Activated T-cell treated with anti-CD3 and anti-CD28 coated beads, Interleukin-2, amount 50 U/mL, for 24 hours (primary cell): Measurements from ENCODE around the gene FANCC.

ENCODE experiments used
- DNase-seq: peaks from one replicate; pipeline ENCODE4 v3.0.0-alpha.2; 2020
- H3K27ac Mint-ChIP-seq: 2 replicates; pipeline ENCODE4 v1.8.0; 2020; ENCODE audit warnings: mild to moderate bottlenecking, mixed read lengths
- H3K27me3 Mint-ChIP-seq: 2 replicates; pipeline ENCODE4 v1.8.0; 2020; ENCODE audit warnings: mixed read lengths
- H3K36me3 Mint-ChIP-seq: 2 replicates; pipeline ENCODE4 v1.8.0; 2020; ENCODE audit warnings: low read depth, mixed read lengths
- H3K4me1 Mint-ChIP-seq: 2 replicates; pipeline ENCODE4 v1.8.0; 2020; ENCODE audit warnings: low read depth, mixed read lengths
- H3K4me3 Mint-ChIP-seq: 2 replicates; pipeline ENCODE4 v1.8.0; 2020; ENCODE audit warnings: mild to moderate bottlenecking, moderate library complexity, mixed read lengths
- H3K9me3 Mint-ChIP-seq: 2 replicates; pipeline ENCODE4 v1.8.0; 2020; ENCODE audit warnings: mixed read lengths

Gene FANCC

DNA sequence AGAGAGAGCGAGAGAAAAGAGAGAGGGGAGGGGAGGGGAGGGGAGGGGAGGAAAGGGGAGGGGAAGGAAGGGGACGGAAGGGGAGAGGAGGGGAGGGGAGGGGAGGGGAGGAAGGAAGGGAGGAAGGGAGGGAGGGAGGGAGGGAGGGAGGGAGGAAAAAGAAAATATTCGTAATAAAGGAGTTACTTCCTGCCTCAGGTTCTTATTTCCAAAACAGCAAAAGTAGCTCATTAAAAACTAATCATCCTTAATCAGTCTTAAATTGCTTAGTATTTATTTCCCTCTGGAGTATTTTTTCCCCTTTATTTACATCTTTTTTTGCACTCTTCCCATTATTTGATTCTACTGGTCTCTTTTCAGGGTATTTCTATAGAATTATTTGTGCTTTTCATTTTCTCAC, 162.3 kb downstream of the FANCC start:
- Mint-ChIP-seq H3K4me3 (no peak overlapping the region), H3K4me1 (peaks cover 7% of the 10 kb centered on the region), H3K27ac (no peak overlapping the region), H3K36me3 (peaks cover under 1% of the 10 kb centered on the region), H3K9me3 (no peaks in the 10 kb centered on the region), H3K27me3 (no peaks in the 10 kb centered on the region)
- DNase-seq = no peak

- Mint-ChIP-seq H3K4me1 (peaks cover 6% of the 10 kb centered on the region), H3K36me3 (peaks cover 10% of the 10 kb centered on the region), H3K27ac (no peak overlapping the region), H3K27me3 (no peaks in the 10 kb centered on the region), H3K4me3 (no peak overlapping the region), H3K9me3 (no peaks in the 10 kb centered on the region)
- DNase-seq = no peak
Measured at GRCh38 chr9:95150903-95151302, 166.6 kb downstream of the FANCC start.

DNA sequence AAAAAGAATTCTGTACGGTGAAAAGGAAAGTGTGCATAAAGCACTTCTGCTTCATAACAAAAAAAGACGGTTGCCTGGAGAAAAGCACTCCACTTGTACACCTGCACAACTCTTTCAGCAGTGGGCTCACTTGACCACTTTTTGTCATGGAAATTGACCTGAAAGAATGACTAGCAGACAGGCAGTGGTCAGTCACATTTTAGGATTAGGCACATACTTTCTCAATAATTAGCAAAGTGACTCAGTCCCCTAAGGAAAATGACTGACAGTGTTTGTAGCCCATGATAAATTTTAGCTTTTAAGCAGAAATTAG, 169.3 kb downstream of the FANCC start:
- Mint-ChIP-seq H3K27me3 (no peaks in the 10 kb centered on the region), H3K4me1 (peaks cover 6% of the 10 kb centered on the region), H3K36me3 (peaks cover 21% of the 10 kb centered on the region), H3K9me3 (no peaks in the 10 kb centered on the region), H3K27ac (no peak overlapping the region), H3K4me3 (no peak overlapping the region)
- DNase-seq = no peak

DNA sequence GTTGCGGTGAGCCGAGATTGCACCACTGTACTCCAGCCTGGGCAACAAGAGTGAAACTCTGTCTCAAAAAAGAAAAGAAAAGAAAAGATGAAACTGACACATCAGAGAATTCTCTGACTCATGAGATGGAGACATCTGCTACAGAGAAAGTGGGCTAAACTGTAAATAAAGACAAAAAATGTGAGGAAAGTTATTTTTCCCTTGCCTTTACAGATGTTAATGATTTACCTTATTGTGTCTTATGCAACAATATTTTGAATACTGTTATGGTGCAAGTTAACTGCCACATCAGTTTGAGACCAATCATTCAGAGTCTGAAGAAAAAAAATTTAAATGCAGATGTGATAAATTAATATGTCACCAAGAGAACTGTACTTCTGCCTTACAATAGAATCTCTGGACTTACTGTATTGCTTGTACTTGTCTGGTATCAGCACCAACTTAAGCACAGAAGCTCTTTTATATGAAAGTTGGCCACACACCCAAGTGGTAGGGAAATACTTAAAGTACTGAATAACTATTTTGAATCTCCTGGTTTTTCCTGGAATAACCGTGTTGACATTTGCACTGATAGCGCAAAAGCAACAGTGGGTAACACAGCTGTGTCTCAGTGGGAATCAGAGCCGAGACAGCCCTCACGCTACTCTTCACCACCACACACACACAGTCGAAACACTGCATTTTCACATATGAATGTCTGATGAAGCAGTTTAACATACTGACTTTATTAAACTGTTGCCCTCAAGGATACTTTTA, 169.9 kb downstream of the FANCC start:
- no peak overlapping the region for H3K4me3 Mint-ChIP-seq
- DNase-seq = no peak
- H3K27me3 Mint-ChIP-seq = no peaks in the 10 kb centered on the region
- H3K36me3 Mint-ChIP-seq = peaks cover 21% of the 10 kb centered on the region
- no peaks in the 10 kb centered on the region for H3K9me3 Mint-ChIP-seq
- H3K27ac Mint-ChIP-seq = no peak overlapping the region
- H3K4me1 Mint-ChIP-seq = peaks cover 6% of the 10 kb centered on the region

GRCh38 chr9:95143591-95144561, 173.6 kb downstream of the FANCC start:
- Mint-ChIP-seq H3K27me3 (no peaks in the 10 kb centered on the region), H3K4me3 (no peak overlapping the region), H3K27ac (no peak overlapping the region), H3K36me3 (peaks cover 19% of the 10 kb centered on the region), H3K4me1 (peaks cover 6% of the 10 kb centered on the region), H3K9me3 (no peaks in the 10 kb centered on the region)
- no peak for DNase-seq

DNA sequence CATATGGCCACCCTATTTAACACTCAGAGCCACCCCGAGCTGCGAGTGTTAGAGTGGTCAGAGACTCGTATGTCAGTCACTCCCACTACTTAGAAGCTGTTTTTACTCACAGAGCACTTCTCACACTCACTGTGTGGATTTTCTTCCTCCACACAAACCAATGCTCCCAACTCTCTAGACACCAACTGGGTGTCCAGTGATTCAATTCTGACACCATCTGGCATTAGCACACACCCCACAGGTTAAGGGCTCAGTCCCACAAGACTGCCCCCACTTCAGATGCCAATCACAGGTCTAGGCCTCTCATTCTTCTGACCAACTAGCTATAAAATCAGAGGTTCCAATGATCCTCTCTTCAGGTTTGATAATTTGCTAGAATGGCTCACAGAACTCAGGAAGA, 174.8 kb downstream of the FANCC start:
- no peak overlapping the region for H3K4me3 Mint-ChIP-seq
- peaks cover 2% of the 10 kb centered on the region for H3K4me1 Mint-ChIP-seq
- peaks cover 15% of the 10 kb centered on the region for H3K36me3 Mint-ChIP-seq
- no peaks in the 10 kb centered on the region for H3K9me3 Mint-ChIP-seq
- H3K27ac Mint-ChIP-seq = no peak overlapping the region
- DNase-seq = no peak
- H3K27me3 Mint-ChIP-seq = no peaks in the 10 kb centered on the region

- Mint-ChIP-seq H3K4me1 (no peaks in the 10 kb centered on the region), H3K9me3 (no peaks in the 10 kb centered on the region), H3K4me3 (no peak overlapping the region), H3K36me3 (peaks cover 12% of the 10 kb centered on the region), H3K27ac (no peak overlapping the region), H3K27me3 (no peaks in the 10 kb centered on the region)
- no peak for DNase-seq
Measured at GRCh38 chr9:95142315-95142714, 175.2 kb downstream of the FANCC start.

DNA sequence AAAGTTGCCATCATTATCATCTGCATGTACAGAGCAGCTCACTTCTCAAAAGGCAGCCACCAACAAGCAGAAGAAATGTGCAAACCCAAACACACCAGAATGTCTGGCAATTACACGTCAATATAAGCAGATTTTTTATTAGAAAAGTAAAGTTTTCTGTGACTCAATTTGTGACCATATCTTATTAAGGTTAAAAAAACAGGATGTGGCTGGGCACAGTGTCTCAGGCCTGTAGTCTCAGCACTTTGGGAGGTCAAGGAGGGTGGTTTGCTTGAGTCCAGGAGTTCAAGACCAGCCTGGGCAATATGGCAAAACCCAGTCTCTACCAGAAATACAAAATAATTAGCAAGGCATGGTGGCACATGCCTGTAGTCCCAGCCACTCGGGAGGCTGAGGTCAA, 176.7 kb downstream of the FANCC start:
- no peaks in the 10 kb centered on the region for H3K4me1 Mint-ChIP-seq
- H3K27me3 Mint-ChIP-seq = no peaks in the 10 kb centered on the region
- H3K27ac Mint-ChIP-seq = no peak overlapping the region

DNA sequence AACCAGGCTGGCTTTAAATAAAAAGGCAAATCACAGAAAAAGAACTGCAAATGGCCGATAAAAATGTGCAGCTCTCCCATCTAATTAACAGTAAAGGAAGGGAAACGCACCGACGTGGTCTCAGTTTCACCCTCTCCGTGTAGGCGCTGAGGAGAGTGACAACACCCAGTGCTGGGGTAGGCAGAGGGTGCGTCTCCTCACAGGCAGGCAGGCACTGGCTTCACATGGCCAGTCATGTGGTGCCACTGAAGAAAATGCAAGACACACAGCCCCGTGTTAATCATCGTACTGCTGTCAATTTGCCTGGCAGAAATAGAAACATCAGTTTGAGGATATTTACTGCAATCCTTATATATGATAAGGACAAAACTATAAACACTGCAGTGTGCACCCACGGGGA, 178.4 kb downstream of the FANCC start:
- H3K27ac Mint-ChIP-seq = no peak overlapping the region
- no peaks in the 10 kb centered on the region for H3K27me3 Mint-ChIP-seq
- H3K36me3 Mint-ChIP-seq = peaks cover 11% of the 10 kb centered on the region
- H3K9me3 Mint-ChIP-seq = no peaks in the 10 kb centered on the region
- no peak overlapping the region for H3K4me3 Mint-ChIP-seq
- no peaks in the 10 kb centered on the region for H3K4me1 Mint-ChIP-seq
- no peak for DNase-seq

More for the DNA sequence above, 176.7 kb downstream of the FANCC start:
- Mint-ChIP-seq H3K36me3 (peaks cover 11% of the 10 kb centered on the region), H3K4me3 (no peak overlapping the region), H3K9me3 (no peaks in the 10 kb centered on the region)
- DNase-seq = no peak

- H3K36me3 Mint-ChIP-seq = peaks cover 8% of the 10 kb centered on the region
- no peaks in the 10 kb centered on the region for H3K9me3 Mint-ChIP-seq
- no peak for DNase-seq
- no peaks in the 10 kb centered on the region for H3K4me1 Mint-ChIP-seq
- H3K4me3 Mint-ChIP-seq = no peak overlapping the region
- no peak overlapping the region for H3K27ac Mint-ChIP-seq
- no peaks in the 10 kb centered on the region for H3K27me3 Mint-ChIP-seq
Measured at GRCh38 chr9:95138474-95138873, 179.0 kb downstream of the FANCC start.

DNA sequence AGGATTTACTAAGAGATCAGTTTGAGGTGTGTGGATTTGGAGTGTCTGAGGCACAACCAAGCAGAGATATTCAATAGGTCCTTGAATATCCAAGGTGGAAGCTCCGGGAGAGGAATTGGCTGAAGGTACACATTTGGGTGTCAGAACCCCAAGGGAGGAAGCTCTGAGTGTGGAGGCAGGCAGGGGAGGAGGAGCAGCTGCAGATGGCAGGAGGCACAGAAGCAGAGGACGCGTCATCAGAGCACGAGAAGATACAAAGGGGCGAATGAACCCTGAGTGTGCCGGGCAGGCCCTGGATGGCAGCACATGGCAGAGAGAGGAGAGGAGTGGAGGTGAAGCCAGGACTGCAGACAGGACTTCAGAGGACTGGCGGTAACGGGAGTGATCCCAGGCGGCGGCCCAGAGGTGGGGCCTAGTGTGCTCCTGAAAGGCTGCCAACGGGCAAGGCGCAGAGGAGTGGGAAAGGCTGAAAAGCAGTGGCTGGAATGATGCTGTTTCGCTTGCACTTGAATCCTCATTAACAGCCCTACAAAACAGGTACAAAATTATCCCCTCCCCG, 179.8 kb downstream of the FANCC start:
- H3K36me3 Mint-ChIP-seq = peaks cover 8% of the 10 kb centered on the region
- H3K27ac Mint-ChIP-seq = no peak overlapping the region
- no peaks in the 10 kb centered on the region for H3K9me3 Mint-ChIP-seq
- no peaks in the 10 kb centered on the region for H3K27me3 Mint-ChIP-seq
- no peaks in the 10 kb centered on the region for H3K4me1 Mint-ChIP-seq
- H3K4me3 Mint-ChIP-seq = no peak overlapping the region
- DNase-seq = no peak

DNA sequence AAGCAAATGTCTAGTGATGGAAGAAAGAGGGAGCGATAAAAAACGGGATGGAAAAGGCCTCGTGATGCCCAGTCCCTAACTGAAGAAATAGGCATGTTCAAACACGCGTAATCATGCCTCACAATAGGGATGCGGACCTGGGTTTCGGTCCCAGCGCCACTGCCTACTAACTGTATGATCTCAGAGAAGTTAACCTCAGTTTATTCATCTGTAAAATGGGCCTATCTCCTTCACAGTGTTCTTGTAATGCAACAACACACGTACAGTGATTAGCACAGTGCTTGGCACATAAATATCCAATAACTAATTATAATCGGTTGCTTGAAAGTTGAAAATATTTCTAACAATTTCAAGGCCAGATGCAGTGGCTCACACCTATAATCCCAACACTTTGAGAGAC, 181.8 kb downstream of the FANCC start:
- Mint-ChIP-seq H3K27me3 (no peaks in the 10 kb centered on the region), H3K9me3 (no peaks in the 10 kb centered on the region), H3K4me1 (no peaks in the 10 kb centered on the region), H3K4me3 (no peak overlapping the region), H3K36me3 (peaks cover 8% of the 10 kb centered on the region), H3K27ac (no peak overlapping the region)
- no peak for DNase-seq

- no peak overlapping the region for H3K4me3 Mint-ChIP-seq
- no peak for DNase-seq
- H3K4me1 Mint-ChIP-seq = no peaks in the 10 kb centered on the region
- no peaks in the 10 kb centered on the region for H3K27me3 Mint-ChIP-seq
- H3K9me3 Mint-ChIP-seq = no peaks in the 10 kb centered on the region
- no peak overlapping the region for H3K27ac Mint-ChIP-seq
- peaks cover 8% of the 10 kb centered on the region for H3K36me3 Mint-ChIP-seq
Measured at GRCh38 chr9:95134457-95134881, 183.0 kb downstream of the FANCC start.

- H3K36me3 Mint-ChIP-seq = peaks cover 8% of the 10 kb centered on the region
- no peaks in the 10 kb centered on the region for H3K4me1 Mint-ChIP-seq
- no peak overlapping the region for H3K4me3 Mint-ChIP-seq
- no peak overlapping the region for H3K27ac Mint-ChIP-seq
- DNase-seq = no peak
- no peaks in the 10 kb centered on the region for H3K9me3 Mint-ChIP-seq
- H3K27me3 Mint-ChIP-seq = no peaks in the 10 kb centered on the region
Measured at GRCh38 chr9:95133325-95133705, 184.2 kb downstream of the FANCC start.
